ENCODE results near the gene SH3BP1. TPM values are rescaled to one million over a fixed set of nuclear protein-coding genes. Genes with fewer than 3 reads are reported as not detected.
A peak's percentile ranks its signal among the peaks of the same experiment; 100 is the strongest.

SH3BP1 gene
- total RNA-seq, 6 experiments from 2014 or later: 1.6 to 4.8 (median 2.8) TPM

DNA sequence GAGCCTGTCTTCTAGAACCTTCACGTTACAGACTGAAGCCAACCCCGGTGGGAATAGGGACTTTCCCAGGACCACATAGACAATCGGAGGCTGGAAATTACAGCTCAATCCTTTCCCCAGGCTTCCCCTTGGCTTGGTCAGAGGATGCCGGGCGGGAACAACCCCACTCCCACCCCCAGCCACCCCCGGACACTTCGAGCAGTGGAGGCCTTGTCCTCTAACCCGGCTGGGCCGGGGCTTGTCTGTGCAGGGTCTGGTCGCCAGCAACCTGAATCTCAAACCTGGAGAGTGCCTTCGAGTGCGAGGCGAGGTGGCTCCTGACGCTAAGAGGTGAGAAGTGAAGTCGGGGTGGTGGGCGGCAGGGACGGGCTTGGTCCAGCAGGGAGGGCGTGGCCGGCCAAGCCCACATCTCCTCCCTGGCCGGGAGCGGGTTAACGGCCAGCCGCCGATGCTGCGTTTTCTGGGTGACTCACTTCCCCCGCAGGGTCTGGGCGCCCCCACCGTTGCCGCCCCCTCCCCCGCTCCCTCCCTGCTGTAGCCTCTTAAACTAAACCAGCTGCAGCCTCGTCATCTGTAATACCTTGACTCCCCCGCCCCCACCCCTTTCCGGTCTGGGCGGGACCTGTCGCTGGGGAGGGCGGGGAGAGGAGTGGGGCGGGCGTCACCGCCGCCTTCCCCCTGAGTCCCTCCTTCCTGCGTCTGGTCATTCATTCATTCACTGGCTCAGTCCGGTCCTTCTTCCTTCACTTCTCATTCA is 37.4 kb downstream of the SH3BP1 start:
- Histone ChIP-seq H3K4me3 (peak overlapping the region; percentile 41 to 62 (median 58)), H3K9me3 (no peaks in the 10 kb centered on the region), H3K27me3 (no peaks in the 10 kb centered on the region), H3K27ac (peak overlapping the region; percentile 54 to 84 (median 84)), H3K4me1 (peaks cover 0 to 30% (median 10%) of the 10 kb centered on the region in 4 donors), H3K36me3 (no peaks in the 10 kb centered on the region)
- intact Hi-C loops (cut with DNase I): loop anchor here in 1 of 2 donors (10.0 kb wide), 1 partner anchor 52 kb away; no protein-coding TSS in a partner anchor
- peak; percentile 48 to 67 (median 55) for ATAC-seq
- WGBS (ENCODE audit: insufficient coverage, low coverage, low lambda C conversion rate, missing lambda C conversion rate): 4% methylated on average over 17 of the region's 42 CpGs
- TF ChIP-seq POLR2A (IDR thresholded peaks at IDR 0.05): peak; percentile 52
- TF ChIP-seq, protein P1, sequence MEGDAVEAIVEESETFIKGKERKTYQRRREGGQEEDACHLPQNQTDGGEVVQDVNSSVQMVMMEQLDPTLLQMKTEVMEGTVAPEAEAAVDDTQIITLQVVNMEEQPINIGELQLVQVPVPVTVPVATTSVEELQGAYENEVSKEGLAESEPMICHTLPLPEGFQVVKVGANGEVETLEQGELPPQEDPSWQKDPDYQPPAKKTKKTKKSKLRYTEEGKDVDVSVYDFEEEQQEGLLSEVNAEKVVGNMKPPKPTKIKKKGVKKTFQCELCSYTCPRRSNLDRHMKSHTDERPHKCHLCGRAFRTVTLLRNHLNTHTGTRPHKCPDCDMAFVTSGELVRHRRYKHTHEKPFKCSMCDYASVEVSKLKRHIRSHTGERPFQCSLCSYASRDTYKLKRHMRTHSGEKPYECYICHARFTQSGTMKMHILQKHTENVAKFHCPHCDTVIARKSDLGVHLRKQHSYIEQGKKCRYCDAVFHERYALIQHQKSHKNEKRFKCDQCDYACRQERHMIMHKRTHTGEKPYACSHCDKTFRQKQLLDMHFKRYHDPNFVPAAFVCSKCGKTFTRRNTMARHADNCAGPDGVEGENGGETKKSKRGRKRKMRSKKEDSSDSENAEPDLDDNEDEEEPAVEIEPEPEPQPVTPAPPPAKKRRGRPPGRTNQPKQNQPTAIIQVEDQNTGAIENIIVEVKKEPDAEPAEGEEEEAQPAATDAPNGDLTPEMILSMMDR (IDR thresholded peaks at IDR 0.05): no peak
- DNase-seq: peak; percentile 83 to 89 (median 85)

- DNase-seq: no peak
- H3K9me3 ChIP-seq: no peaks in the 10 kb centered on the region
- no peaks in the 10 kb centered on the region for H3K36me3 ChIP-seq
- peak overlapping the region in 2 of 3 donors; percentile 84 for H3K27ac ChIP-seq
- TF ChIP-seq, protein P1 (IDR thresholded peaks at IDR 0.05): no peak
- TF ChIP-seq POLR2A (IDR thresholded peaks at IDR 0.05): no peak
- H3K27me3 ChIP-seq: no peaks in the 10 kb centered on the region
- H3K4me3 ChIP-seq: peak overlapping the region; percentile 41 to 62 (median 58)
- peaks cover 0 to 30% (median 10%) of the 10 kb centered on the region in 4 donors for H3K4me1 ChIP-seq
- WGBS (ENCODE audit: insufficient coverage, low coverage, low lambda C conversion rate, missing lambda C conversion rate): 49% methylated on average over 14 of the region's 15 CpGs
- ATAC-seq: no peak
- intact Hi-C loops (cut with DNase I): loop anchor here in 1 of 2 donors (10.0 kb wide), 1 partner anchor 53 kb away; no protein-coding TSS in a partner anchor
Observed at GRCh38 chr22:37677493-37677974, 38.1 kb downstream of the SH3BP1 start.

DNA sequence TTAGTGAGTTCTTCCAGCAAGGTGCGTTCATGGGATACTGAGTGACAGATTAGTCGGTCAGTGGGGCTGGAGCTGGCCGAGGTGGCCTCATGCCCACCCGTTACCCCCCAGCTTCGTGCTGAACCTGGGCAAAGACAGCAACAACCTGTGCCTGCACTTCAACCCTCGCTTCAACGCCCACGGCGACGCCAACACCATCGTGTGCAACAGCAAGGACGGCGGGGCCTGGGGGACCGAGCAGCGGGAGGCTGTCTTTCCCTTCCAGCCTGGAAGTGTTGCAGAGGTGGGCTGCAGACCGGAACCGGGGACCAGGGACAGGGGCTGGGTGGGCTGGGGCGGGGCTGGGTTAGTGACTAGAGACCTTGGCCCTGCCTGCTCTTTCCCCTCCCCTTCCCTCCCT is 38.9 kb downstream of the SH3BP1 start:
- Histone ChIP-seq H3K36me3 (no peaks in the 10 kb centered on the region), H3K4me1 (peaks cover 0 to 30% (median 10%) of the 10 kb centered on the region in 4 donors), H3K27ac (no peak overlapping the region), H3K4me3 (no peak overlapping the region), H3K9me3 (no peaks in the 10 kb centered on the region), H3K27me3 (no peaks in the 10 kb centered on the region)
- DNase-seq (no peak), ATAC-seq (no peak)
- intact Hi-C loops (cut with DNase I): loop anchor here in 1 of 2 donors (10.0 kb wide), 1 partner anchor 54 kb away; no protein-coding TSS in a partner anchor
- no peak for TF ChIP-seq POLR2A (IDR thresholded peaks at IDR 0.05)
- TF ChIP-seq, protein P1 (IDR thresholded peaks at IDR 0.05): no peak
- no CpG with 5 or more reads among the region's 18 CpGs for WGBS (ENCODE audit: insufficient coverage, low coverage, low lambda C conversion rate, missing lambda C conversion rate)

- intact Hi-C loops (cut with DNase I): loop anchor here (5.0 to 10.0 kb wide), 3 partner anchors 37 to 55 kb away; no protein-coding TSS in a partner anchor
- DNase-seq: no peak
Observed at GRCh38 chr22:37679670-37680069, 40.2 kb downstream of the SH3BP1 start.

More at GRCh38 chr22:37679670-37680069, 40.2 kb downstream of the SH3BP1 start:
- WGBS (ENCODE audit: insufficient coverage, low coverage, low lambda C conversion rate, missing lambda C conversion rate): 82% methylated on average over 4 of the region's 8 CpGs
- ATAC-seq: no peak
- Histone ChIP-seq H3K9me3 (no peaks in the 10 kb centered on the region), H3K27ac (no peak overlapping the region), H3K4me3 (no peak overlapping the region), H3K36me3 (no peaks in the 10 kb centered on the region), H3K27me3 (no peaks in the 10 kb centered on the region), H3K4me1 (peaks cover 0 to 33% (median 9%) of the 10 kb centered on the region in 4 donors)
- TF ChIP-seq, protein P1 (IDR thresholded peaks at IDR 0.05): no peak
- TF ChIP-seq POLR2A (IDR thresholded peaks at IDR 0.05): no peak

Data from right lobe of liver (tissue), 6 donors.